ENCODE data around the gene ARRDC3.
A peak's percentile ranks its signal among the peaks of the same experiment; 100 is the strongest.
"Not testable (repeated sequence)": the region's sequence is repeated elsewhere in the genome, so short reads cannot be mapped to it uniquely, and the experiment has no call there.

Gene ARRDC3

DNA sequence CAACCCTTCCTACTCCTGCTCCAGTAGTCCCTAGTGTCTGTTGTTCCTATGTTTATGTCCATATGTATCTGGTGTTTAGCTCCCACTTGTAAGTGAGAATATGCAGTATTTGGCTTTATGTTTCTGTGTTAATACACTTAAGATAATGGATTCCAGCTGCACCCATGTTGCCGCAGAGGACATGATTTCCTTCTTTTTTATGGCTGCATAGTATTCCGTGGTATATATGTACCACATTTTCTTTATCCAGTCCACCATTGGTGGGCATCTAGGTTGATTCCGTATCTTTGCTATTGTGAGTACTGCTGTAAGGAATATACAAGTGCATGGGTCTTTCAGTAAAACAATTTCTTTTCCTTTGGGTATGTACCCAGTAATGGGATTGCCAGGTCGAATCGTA is 5.2 kb upstream of the ARRDC3 start:
- H3K4me3 Mint-ChIP-seq = no peak overlapping the region
- no peaks in the 10 kb centered on the region for H3K36me3 Mint-ChIP-seq (ENCODE audit: low read depth)
- TF ChIP-seq, protein P1, sequence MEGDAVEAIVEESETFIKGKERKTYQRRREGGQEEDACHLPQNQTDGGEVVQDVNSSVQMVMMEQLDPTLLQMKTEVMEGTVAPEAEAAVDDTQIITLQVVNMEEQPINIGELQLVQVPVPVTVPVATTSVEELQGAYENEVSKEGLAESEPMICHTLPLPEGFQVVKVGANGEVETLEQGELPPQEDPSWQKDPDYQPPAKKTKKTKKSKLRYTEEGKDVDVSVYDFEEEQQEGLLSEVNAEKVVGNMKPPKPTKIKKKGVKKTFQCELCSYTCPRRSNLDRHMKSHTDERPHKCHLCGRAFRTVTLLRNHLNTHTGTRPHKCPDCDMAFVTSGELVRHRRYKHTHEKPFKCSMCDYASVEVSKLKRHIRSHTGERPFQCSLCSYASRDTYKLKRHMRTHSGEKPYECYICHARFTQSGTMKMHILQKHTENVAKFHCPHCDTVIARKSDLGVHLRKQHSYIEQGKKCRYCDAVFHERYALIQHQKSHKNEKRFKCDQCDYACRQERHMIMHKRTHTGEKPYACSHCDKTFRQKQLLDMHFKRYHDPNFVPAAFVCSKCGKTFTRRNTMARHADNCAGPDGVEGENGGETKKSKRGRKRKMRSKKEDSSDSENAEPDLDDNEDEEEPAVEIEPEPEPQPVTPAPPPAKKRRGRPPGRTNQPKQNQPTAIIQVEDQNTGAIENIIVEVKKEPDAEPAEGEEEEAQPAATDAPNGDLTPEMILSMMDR (IDR thresholded peaks at IDR 0.05; ENCODE audit: unreplicated experiment in 3 of 3) = no peak
- H3K9me3 Mint-ChIP-seq = no peaks in the 10 kb centered on the region
- H3K27me3 Mint-ChIP-seq (ENCODE audit: low read depth) = no peaks in the 10 kb centered on the region
- peaks cover 21% of the 10 kb centered on the region for H3K4me1 Mint-ChIP-seq
- H3K27ac Mint-ChIP-seq = no peak overlapping the region

GRCh38 chr5:91386120-91386519 is 3.0 kb upstream of the ARRDC3 start:
- no peaks in the 10 kb centered on the region for H3K36me3 Mint-ChIP-seq (ENCODE audit: low read depth)
- H3K9me3 Mint-ChIP-seq = no peaks in the 10 kb centered on the region
- TF ChIP-seq, protein P1 (IDR thresholded peaks at IDR 0.05; ENCODE audit: unreplicated experiment in 3 of 3) = no peak
- H3K27me3 Mint-ChIP-seq (ENCODE audit: low read depth) = no peaks in the 10 kb centered on the region
- H3K4me3 Mint-ChIP-seq = peak overlapping the region in 2 of 3 experiments; percentile 11 to 26
- peaks cover 22% of the 10 kb centered on the region for H3K4me1 Mint-ChIP-seq
- no peak overlapping the region for H3K27ac Mint-ChIP-seq

DNA sequence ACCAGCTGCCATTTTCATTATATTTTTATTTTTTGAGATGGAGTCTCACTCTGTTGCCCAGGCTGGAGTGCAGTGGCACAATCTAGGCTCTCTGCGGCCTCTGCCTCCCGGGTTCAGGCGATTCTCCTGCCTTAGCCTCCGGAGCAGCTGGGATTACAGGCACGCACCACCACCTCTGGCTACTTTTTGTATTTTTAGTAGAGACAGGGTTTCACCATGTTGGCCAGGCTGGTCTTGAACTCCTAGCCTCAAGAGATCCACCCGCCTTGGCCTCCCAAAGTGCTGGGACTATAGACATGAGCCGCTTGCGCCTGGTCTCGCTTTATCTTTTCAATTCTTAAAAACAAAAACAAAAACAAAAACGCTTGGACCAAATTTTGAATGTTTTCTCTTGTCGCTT is 2.5 kb upstream of the ARRDC3 start:
- not testable (repeated sequence) for H3K4me3 Mint-ChIP-seq; H3K9me3 Mint-ChIP-seq; H3K27ac Mint-ChIP-seq; H3K27me3 Mint-ChIP-seq (ENCODE audit: low read depth); H3K36me3 Mint-ChIP-seq (ENCODE audit: low read depth)
- H3K4me1 Mint-ChIP-seq = peaks cover 22% of the 10 kb centered on the region

GRCh38 chr5:91384671-91385430 is 1.7 kb upstream of the ARRDC3 start:
- peak overlapping the region; percentile 100 for H3K27ac Mint-ChIP-seq
- TF ChIP-seq, protein P1 (IDR thresholded peaks at IDR 0.05; ENCODE audit: unreplicated experiment in 3 of 3) = peak; percentile 96 to 99 (median 98)
- H3K4me3 Mint-ChIP-seq = peak overlapping the region; percentile 92 to 97 (median 92)
- H3K4me1 Mint-ChIP-seq = peaks cover 23% of the 10 kb centered on the region
- no peaks in the 10 kb centered on the region for H3K27me3 Mint-ChIP-seq (ENCODE audit: low read depth)
- no peaks in the 10 kb centered on the region for H3K9me3 Mint-ChIP-seq
- peaks cover 2% of the 10 kb centered on the region for H3K36me3 Mint-ChIP-seq (ENCODE audit: low read depth)

DNA sequence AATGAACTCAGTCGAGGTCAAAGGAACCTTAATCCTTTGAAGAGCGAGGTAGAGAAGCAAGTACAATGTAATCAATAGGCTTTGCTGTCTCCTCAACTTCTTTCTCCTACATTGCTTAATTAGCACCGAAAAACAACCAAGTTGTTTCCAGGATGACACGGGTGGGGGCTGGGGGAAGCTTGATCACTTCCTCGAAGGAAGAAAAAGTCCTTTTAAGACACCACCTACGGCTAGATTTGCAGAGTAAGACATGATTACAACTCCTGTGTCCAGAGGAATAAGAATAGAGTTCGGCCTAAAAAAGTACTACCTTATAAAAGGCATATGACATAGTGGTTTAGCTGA is 811 bp upstream of the ARRDC3 start:
- peak overlapping the region; percentile 100 for H3K27ac Mint-ChIP-seq
- TF ChIP-seq, protein P1 (IDR thresholded peaks at IDR 0.05; ENCODE audit: unreplicated experiment in 3 of 3) = no peak
- peaks cover 5% of the 10 kb centered on the region for H3K36me3 Mint-ChIP-seq (ENCODE audit: low read depth)
- H3K4me1 Mint-ChIP-seq = peaks cover 27% of the 10 kb centered on the region
- no peaks in the 10 kb centered on the region for H3K27me3 Mint-ChIP-seq (ENCODE audit: low read depth)
- no peaks in the 10 kb centered on the region for H3K9me3 Mint-ChIP-seq
- H3K4me3 Mint-ChIP-seq = peak overlapping the region; percentile 92 to 97 (median 92)

DNA sequence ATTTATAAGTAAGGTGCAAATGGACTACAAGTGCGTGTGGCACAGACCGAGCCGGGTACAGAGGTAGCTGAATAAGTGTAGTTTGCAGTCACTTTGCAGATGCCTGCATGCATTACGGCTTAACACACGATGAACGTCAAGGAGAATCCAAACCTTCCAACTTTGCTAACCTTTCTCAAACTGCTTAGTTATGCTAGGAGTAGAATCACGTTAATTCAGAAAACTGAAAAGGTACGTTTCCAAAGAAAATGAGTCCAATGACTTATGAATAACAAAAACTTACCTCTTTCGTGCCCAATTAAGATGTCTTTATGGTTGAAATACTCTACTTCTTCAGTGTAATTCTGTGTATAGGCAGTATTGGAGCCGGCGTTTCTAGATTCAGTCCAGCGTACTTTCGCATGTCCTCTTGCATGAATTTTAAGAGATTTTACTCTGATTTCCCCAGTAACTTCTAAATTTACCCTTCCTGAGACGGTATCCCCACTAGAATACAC is 539 bp downstream of the ARRDC3 start:
- peak overlapping the region; percentile 92 to 97 (median 92) for H3K4me3 Mint-ChIP-seq
- H3K36me3 Mint-ChIP-seq (ENCODE audit: low read depth) = peaks cover 14% of the 10 kb centered on the region
- peaks cover 37% of the 10 kb centered on the region for H3K4me1 Mint-ChIP-seq
- peak overlapping the region; percentile 100 for H3K27ac Mint-ChIP-seq
- TF ChIP-seq, protein P1 (IDR thresholded peaks at IDR 0.05; ENCODE audit: unreplicated experiment in 3 of 3) = no peak
- no peaks in the 10 kb centered on the region for H3K9me3 Mint-ChIP-seq
- no peaks in the 10 kb centered on the region for H3K27me3 Mint-ChIP-seq (ENCODE audit: low read depth)
